Measurements from ENCODE around the gene TMEM244.

DNA sequence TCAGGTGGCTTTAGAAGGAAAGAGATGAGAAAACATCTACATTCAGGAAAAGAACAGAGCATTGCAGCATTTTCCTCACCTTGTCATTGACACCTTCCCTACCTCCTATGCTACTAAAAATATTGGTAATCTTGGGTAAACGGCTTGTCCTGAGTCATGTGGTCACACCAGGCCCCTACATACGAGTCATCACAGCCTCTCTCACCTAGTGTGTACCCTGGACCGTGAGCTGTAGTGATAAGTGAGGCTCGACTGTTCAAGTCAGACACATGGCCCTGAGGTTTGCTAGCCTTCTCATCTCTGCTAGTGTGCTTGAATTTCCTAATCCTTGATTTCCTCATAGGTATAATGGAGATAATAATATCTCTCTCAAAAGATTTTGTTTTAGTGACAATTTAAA lies 29.6 kb upstream of the TMEM244 start:
- TF ChIP-seq CTCF (IDR thresholded peaks at IDR 0.05) (no peak), POLR2A (IDR thresholded peaks at IDR 0.05) (no peak)

All from thyroid gland (tissue), 4 donors.